AG09319 (cell line): ENCODE data around the gene AP3B1.

Source experiments
- DNase-seq: peaks from one replicate; pipeline ENCODE4 v3.0.0-alpha.2; 2010; ENCODE audit warnings: low read depth; ENCODE audit errors: extremely low read depth
- CTCF ChIP-seq: IDR thresholded peaks from 2 replicates; pipeline ENCODE4 v1.5.1; 2011; ENCODE audit warnings: low read depth, mild to moderate bottlenecking, inconsistent platforms, low read length, moderate library complexity

Gene AP3B1

GRCh38 chr5:78294248-78295034, at the start of gene AP3B1:
Gene AP3B1, minus strand, starts transcription at chr5:78294698. Its CDS starts 119 bp downstream, at chr5:78294579.
- DNase-seq = peak; percentile 98
- no peak for TF ChIP-seq CTCF

GRCh38 chr5:78341440-78341839, 46.9 kb upstream of the AP3B1 start:
- DNase-seq = no peak
- TF ChIP-seq CTCF = no peak

- no peak for DNase-seq
- TF ChIP-seq CTCF = no peak
Measured at GRCh38 chr5:78339617-78340436, 45.3 kb upstream of the AP3B1 start.

GRCh38 chr5:78336698-78337097, 42.2 kb upstream of the AP3B1 start:
- no peak for TF ChIP-seq CTCF
- DNase-seq = no peak

- TF ChIP-seq CTCF = no peak
Measured at GRCh38 chr5:78335976-78336375, 41.5 kb upstream of the AP3B1 start.

GRCh38 chr5:78334811-78335210, 40.3 kb upstream of the AP3B1 start:
- DNase-seq = no peak
- no peak for TF ChIP-seq CTCF

More at GRCh38 chr5:78335976-78336375, 41.5 kb upstream of the AP3B1 start:
- DNase-seq = no peak

- DNase-seq = no peak
- TF ChIP-seq CTCF = no peak
Measured at GRCh38 chr5:78331523-78332080, 37.1 kb upstream of the AP3B1 start.
